Neural crest cell (in vitro differentiated cells): ENCODE data around the gene TYW1. TPM values are rescaled to one million over a fixed set of nuclear protein-coding genes. Genes with fewer than 3 reads are reported as not detected.
"Not testable (repeated sequence)": the region's sequence is repeated elsewhere in the genome, so short reads cannot be mapped to it uniquely, and the experiment has no call there.

Experiments
- DNase-seq: peaks from one replicate; pipeline ENCODE4 v3.0.0; 2021; ENCODE audit warnings: low read depth, mixed read lengths, low spot score
- H3K27ac Mint-ChIP-seq: one replicate; pipeline ENCODE4 v1.8.0; 2021; ENCODE audit warnings: mild to moderate bottlenecking, mixed read lengths; ENCODE audit not compliant: unreplicated experiment
- H3K27me3 Mint-ChIP-seq: 2 replicates; pipeline ENCODE4 v1.8.0; 2021; ENCODE audit warnings: low read depth, mild to moderate bottlenecking, mixed read lengths
- H3K36me3 Mint-ChIP-seq: 2 replicates; pipeline ENCODE4 v1.8.0; 2021; ENCODE audit warnings: low read depth, mild to moderate bottlenecking, mixed read lengths
- H3K4me1 Mint-ChIP-seq: 2 replicates; pipeline ENCODE4 v1.8.0; 2021; ENCODE audit warnings: mixed read lengths
- H3K4me3 Mint-ChIP-seq: one replicate; pipeline ENCODE4 v1.8.0; 2021; ENCODE audit warnings: mild to moderate bottlenecking, mixed read lengths
- H3K9me3 Mint-ChIP-seq: 2 replicates; pipeline ENCODE4 v1.8.0; 2021; ENCODE audit warnings: mixed read lengths
- total RNA-seq: library from RNA; stranded (reverse); gene quantifications from 2 replicates; pipeline ENCODE4 v1.2.1, GENCODE V29; 2021
- TF ChIP-seq, protein P1 (sequence below): fragments of 200-600 bp; sonication (generic); conservative IDR thresholded peaks from 2 replicates; pipeline ENCODE4 v1.5.0; 2021; ENCODE audit warnings: antibody characterized with exemption, mild to moderate bottlenecking

The TYW1 gene
- total RNA-seq, 1 donor from 2014 or later, result 19.3 TPM

DNA sequence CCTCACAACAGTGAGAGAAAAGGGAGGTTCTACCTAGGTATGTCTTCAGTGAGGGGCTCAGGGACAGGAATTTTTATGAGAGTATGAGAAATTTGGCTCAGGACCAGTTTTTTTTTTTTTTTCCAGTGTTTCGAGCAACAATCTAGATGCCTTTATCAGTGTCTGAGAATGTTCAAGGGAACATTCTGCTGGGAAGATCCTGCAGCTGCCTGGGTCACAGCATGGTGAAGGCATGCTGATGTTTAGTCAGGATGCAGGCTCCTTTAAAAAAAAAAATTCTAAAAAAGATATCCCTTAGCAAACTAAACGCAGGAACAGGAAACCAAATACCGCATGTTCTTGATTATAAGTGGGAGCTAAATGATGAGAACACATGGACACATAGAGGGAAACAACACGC, 32.2 kb upstream of the TYW1 start:
- Mint-ChIP-seq H3K27me3 (no peaks in the 10 kb centered on the region), H3K36me3 (peaks cover 9% of the 10 kb centered on the region), H3K9me3 (peaks cover 2% of the 10 kb centered on the region), H3K27ac (no peak overlapping the region), H3K4me3 (no peak overlapping the region), H3K4me1 (no peaks in the 10 kb centered on the region)
- TF ChIP-seq, protein P1, sequence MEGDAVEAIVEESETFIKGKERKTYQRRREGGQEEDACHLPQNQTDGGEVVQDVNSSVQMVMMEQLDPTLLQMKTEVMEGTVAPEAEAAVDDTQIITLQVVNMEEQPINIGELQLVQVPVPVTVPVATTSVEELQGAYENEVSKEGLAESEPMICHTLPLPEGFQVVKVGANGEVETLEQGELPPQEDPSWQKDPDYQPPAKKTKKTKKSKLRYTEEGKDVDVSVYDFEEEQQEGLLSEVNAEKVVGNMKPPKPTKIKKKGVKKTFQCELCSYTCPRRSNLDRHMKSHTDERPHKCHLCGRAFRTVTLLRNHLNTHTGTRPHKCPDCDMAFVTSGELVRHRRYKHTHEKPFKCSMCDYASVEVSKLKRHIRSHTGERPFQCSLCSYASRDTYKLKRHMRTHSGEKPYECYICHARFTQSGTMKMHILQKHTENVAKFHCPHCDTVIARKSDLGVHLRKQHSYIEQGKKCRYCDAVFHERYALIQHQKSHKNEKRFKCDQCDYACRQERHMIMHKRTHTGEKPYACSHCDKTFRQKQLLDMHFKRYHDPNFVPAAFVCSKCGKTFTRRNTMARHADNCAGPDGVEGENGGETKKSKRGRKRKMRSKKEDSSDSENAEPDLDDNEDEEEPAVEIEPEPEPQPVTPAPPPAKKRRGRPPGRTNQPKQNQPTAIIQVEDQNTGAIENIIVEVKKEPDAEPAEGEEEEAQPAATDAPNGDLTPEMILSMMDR, result no peak
- DNase-seq, result no peak

DNA sequence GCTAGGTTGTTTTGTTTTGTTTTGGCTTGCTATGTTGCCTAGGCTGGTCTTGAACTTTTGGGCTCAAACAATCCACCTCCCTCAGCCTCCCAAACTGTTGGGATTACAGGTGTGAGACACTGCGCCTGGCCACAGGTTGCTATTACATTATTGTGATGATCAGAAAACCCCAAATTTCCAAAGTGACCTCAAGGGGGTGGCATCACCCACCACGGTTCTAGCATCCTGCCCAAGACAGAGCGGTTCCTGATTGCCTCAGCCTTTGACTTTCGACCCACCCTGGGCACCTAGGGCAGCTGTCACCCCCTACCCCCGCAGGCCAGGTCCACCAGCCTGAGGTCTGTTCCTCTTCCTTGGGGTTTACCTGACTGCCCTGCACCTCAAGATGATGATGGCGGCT, 29.6 kb upstream of the TYW1 start:
- no peak overlapping the region for H3K4me3 Mint-ChIP-seq
- H3K9me3 Mint-ChIP-seq, result peaks cover 2% of the 10 kb centered on the region
- no peaks in the 10 kb centered on the region for H3K4me1 Mint-ChIP-seq
- no peak overlapping the region for H3K27ac Mint-ChIP-seq
- peaks cover 9% of the 10 kb centered on the region for H3K36me3 Mint-ChIP-seq
- H3K27me3 Mint-ChIP-seq, result no peaks in the 10 kb centered on the region
- no peak for DNase-seq
- TF ChIP-seq, protein P1, result no peak

DNA sequence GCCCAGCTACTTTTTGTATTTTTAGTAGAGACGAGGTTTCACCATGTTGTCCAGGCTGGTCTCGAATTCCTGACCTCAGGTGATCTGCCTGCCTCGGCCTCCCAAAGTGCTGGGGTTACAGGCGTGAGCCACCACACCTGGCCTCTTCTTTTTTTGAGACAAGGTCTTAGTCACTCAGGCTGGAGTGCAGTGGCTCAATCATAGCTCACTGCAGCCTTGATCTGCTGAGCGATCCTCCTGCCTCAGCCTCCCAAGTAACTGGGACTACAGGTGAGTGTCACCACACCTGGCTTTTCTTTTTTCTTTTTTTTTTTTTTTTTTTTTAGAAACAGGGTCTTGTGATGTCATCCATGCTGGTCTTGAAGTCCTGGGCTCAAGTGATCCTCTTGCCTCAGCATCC, 27.6 kb upstream of the TYW1 start:
- H3K27ac Mint-ChIP-seq, H3K27me3 Mint-ChIP-seq, H3K4me3 Mint-ChIP-seq, H3K9me3 Mint-ChIP-seq, H3K36me3 Mint-ChIP-seq, H3K4me1 Mint-ChIP-seq, DNase-seq: not testable (repeated sequence)

DNA sequence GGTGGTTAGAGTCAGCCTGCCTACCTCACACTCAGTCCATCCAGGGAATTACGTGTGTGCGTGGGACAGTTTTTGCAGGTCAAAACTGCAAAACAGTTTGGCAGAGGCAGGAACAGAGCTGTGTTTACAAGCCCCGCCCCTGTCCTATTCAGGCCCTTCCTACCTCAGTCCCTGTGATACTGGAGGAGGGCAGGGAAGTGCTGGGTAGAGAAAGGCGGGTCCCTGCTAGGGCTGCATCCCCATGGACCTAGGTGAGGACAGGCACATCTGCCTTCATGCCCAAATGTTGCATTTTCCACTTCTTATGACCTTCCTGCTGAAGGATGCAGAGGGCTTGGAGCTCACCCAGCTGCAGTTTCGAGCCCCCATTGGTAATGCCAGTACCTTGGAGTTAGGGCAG, 26.3 kb upstream of the TYW1 start:
- Mint-ChIP-seq H3K27ac (no peak overlapping the region), H3K9me3 (no peaks in the 10 kb centered on the region), H3K36me3 (no peaks in the 10 kb centered on the region), H3K4me3 (no peak overlapping the region), H3K4me1 (no peaks in the 10 kb centered on the region), H3K27me3 (no peaks in the 10 kb centered on the region)
- TF ChIP-seq, protein P1, result no peak
- no peak for DNase-seq

DNA sequence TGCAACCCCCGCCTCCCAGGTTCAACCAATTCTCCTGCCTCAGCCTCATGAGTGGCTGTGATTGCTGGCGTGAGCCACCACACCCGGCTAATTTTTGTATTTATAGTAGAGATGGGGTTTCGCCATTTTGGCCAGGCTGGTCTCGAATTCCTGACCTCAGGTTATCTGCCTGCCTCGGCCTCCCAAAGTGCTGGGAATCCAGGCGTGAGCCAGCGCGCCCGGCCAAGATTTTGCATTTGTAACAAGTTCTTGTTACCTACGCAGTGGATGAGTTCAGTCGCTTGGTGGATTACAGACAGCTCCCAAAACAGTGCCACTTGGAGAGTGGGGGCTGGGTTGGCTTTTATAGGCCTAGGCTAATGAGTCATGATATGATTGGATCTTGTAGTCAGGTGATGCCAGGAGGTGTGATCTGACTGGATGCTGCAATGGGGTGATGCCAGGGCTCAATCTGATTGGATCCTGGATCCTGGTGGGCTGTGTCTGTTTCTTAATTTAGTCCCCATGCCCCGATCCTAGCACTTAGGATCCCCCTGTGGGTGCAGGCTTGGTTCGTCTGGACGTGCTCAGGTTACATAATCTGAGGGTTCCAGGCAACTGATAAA, 21.5 kb upstream of the TYW1 start:
- peaks cover 4% of the 10 kb centered on the region for H3K36me3 Mint-ChIP-seq
- no peak for DNase-seq

DNA sequence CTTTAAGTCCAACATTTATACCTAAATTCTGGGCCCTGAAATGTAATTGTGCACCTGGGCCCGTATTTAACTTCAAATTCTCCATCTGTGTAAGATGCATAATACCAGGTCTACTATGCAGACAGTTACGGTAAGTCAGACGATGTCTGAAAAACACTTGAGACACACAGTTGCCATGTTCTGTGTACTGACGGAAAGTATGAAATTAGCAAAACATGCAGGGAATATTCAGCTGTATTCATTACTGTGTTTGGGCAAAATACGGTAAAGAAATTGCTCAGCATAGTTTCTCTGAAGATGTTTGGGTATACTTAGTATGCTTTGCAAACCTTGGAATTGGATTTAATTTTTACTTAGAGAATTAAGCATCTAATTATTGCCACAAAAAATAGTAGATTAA, 18.3 kb upstream of the TYW1 start:
- H3K4me1 Mint-ChIP-seq, H3K27ac Mint-ChIP-seq, DNase-seq, H3K4me3 Mint-ChIP-seq, H3K27me3 Mint-ChIP-seq: not testable (repeated sequence)
- peaks cover 11% of the 10 kb centered on the region for H3K9me3 Mint-ChIP-seq
- H3K36me3 Mint-ChIP-seq, result peaks cover 10% of the 10 kb centered on the region

More for the DNA sequence above, 21.5 kb upstream of the TYW1 start:
- TF ChIP-seq, protein P1, result no peak
- Mint-ChIP-seq H3K27me3 (no peaks in the 10 kb centered on the region), H3K4me3 (no peak overlapping the region), H3K27ac (no peak overlapping the region), H3K4me1 (no peaks in the 10 kb centered on the region), H3K9me3 (peaks cover 4% of the 10 kb centered on the region)

DNA sequence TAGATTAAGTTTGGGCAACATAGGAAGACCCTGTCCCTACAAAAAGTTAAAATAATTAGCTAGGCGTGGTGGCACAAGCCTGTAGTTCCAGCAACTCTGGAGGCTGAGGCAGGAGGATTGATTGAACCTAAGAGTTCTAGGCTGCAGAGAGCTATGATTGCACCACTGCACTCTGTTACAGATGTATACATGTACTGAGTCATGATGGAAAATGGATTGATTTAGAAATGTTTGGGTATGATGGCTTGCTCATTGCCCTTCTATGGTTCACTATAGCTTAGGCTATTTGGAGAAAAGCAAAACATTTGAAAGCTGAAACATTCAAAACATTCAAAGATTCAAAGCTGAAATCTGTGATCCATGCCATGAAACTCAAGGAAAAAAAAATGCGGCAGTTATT, 17.6 kb upstream of the TYW1 start:
- peaks cover 11% of the 10 kb centered on the region for H3K9me3 Mint-ChIP-seq
- H3K4me1 Mint-ChIP-seq, H3K27ac Mint-ChIP-seq, H3K4me3 Mint-ChIP-seq, DNase-seq, H3K27me3 Mint-ChIP-seq: not testable (repeated sequence)
- peaks cover 10% of the 10 kb centered on the region for H3K36me3 Mint-ChIP-seq

DNA sequence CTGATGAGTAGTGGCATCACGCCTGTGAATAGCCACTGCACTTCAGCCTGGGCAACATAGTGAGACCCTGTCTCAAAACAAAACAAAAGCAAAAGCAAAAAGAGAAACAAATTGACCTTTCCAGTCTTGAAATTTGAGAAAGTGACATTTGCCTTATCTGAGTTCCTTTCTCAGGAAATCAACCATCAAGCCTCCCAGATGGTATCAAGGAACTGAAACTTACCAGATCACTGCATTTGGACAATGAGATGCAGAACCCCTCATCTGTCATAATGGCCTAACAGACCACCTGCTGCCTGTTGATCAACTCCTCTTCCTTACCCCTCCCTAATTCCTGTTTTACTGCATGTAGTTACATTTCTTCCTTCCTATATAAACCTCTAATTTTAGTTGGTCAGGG, 16.3 kb upstream of the TYW1 start:
- not testable (repeated sequence) for H3K4me3 Mint-ChIP-seq, H3K4me1 Mint-ChIP-seq, H3K27ac Mint-ChIP-seq, H3K27me3 Mint-ChIP-seq, DNase-seq
- Mint-ChIP-seq H3K36me3 (peaks cover 10% of the 10 kb centered on the region), H3K9me3 (peaks cover 11% of the 10 kb centered on the region)

DNA sequence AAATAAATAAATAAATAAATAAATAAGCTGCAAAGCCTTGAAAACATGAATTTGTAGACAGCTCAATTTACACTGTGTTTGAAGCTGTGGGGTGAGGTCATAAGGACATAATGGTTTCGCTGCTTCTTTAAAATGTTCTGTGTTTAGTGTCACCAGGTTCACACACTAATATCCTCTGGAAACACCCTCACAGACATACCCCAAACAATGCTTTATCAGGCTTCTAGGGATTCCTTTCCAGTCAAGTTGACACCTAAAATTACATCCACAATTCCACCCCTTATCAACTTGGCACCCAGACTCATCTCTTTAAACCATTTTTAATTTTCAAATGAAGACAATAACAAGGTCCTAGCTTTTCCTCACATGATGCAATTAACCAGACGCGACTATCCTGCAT, 7.1 kb upstream of the TYW1 start:
- H3K4me3 Mint-ChIP-seq, H3K27me3 Mint-ChIP-seq, H3K4me1 Mint-ChIP-seq, DNase-seq, H3K9me3 Mint-ChIP-seq, H3K27ac Mint-ChIP-seq: not testable (repeated sequence)
- H3K36me3 Mint-ChIP-seq, result peaks cover 11% of the 10 kb centered on the region

DNA sequence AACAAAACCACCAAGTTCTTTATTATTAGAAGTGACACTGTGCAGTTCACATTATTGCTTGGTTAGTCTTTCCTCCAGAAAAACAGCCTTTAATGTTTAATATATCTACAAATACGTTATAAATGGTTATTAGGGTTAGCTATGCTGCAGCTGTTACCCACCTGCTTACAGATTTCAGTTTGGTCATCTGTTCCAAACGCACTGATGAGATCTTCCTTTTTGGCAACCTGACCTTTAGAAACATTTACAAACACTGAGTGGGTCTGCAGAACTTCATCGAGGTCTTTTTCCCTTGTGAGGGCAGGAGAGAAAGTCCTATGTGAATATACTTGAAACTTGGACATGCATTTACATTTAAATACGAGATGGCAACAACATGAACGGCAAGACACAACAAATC, 2.6 kb upstream of the TYW1 start:
- H3K9me3 Mint-ChIP-seq, H3K27me3 Mint-ChIP-seq, H3K36me3 Mint-ChIP-seq, DNase-seq: not testable (repeated sequence)
- Mint-ChIP-seq H3K27ac (peak overlapping the region; percentile 99), H3K4me1 (peaks cover 18% of the 10 kb centered on the region), H3K4me3 (peak overlapping the region; percentile 91)
